Retinal pigment epithelial cell (primary cell): ENCODE results near the gene CCDC107.

Experiments
- DNase-seq: peaks from one replicate; pipeline ENCODE4 v3.0.0-alpha.2; 2010; ENCODE audit warnings: low read depth
- H3K4me3 ChIP-seq: 2 replicates; pipeline ENCODE4 v1.5.1; 2011; ENCODE audit warnings: mild to moderate bottlenecking, low read length, control low read depth, moderate library complexity
- TF ChIP-seq, protein P1 (sequence below): conservative IDR thresholded peaks from 2 replicates; pipeline ENCODE4 v1.5.1; 2011; ENCODE audit warnings: low read depth, low read length, control low read depth, inconsistent platforms

Gene CCDC107

GRCh38 chr9:35687306-35687705, 29.2 kb downstream of the CCDC107 start:
- TF ChIP-seq, protein P1, sequence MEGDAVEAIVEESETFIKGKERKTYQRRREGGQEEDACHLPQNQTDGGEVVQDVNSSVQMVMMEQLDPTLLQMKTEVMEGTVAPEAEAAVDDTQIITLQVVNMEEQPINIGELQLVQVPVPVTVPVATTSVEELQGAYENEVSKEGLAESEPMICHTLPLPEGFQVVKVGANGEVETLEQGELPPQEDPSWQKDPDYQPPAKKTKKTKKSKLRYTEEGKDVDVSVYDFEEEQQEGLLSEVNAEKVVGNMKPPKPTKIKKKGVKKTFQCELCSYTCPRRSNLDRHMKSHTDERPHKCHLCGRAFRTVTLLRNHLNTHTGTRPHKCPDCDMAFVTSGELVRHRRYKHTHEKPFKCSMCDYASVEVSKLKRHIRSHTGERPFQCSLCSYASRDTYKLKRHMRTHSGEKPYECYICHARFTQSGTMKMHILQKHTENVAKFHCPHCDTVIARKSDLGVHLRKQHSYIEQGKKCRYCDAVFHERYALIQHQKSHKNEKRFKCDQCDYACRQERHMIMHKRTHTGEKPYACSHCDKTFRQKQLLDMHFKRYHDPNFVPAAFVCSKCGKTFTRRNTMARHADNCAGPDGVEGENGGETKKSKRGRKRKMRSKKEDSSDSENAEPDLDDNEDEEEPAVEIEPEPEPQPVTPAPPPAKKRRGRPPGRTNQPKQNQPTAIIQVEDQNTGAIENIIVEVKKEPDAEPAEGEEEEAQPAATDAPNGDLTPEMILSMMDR, result no peak
- H3K4me3 ChIP-seq, result peak overlapping the region; percentile 81
- no peak for DNase-seq

- TF ChIP-seq, protein P1, result no peak
- H3K4me3 ChIP-seq, result peak overlapping the region; percentile 81
- no peak for DNase-seq
Measured at GRCh38 chr9:35687972-35688557, 30.0 kb downstream of the CCDC107 start.

DNA sequence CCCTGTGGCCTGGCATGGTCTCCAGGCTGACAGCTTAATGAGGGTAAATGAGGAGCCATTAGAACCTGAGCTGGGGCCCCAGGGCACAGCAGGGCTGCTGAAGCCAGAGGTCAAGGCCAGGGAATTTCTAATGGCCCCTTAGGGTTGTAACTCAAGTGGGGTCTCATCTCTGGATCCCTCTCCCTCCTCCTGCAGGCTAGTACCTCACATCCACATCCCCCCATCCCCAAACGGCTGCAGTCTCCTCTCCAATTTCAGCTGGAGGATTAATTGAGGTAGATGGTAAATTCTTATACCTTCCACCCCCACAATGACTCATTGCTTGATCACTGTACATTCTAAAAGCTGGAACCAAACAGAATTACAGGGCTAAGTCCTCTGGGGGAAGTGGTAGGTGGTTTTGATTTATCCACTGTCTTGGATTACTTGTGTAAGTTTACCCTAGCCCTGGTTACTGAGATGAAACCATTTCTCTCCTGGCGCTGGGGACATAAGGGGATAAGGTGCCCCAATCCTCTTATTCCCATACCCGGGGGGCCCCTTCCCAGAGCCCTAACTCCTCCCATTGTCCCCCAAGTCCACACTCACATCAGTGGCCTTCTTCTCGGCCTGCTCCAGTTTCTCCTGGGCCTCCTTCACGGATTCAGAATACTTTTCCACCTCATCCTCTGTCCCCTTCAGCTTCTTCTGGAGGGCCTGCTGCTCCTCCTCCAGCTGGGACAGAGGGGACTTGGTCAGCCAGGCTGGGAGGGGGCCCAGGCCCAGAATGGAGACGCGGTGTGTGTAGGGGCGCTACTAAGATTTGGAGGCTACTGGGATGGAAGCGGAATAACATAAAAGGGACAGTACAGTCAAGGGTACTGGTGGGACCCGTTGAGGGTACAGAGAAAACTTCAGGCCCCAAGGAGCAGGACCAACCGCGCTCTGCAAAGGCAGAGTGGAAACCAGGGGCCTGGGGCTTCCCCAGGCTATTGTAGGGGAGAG, 30.8 kb downstream of the CCDC107 start:
- TF ChIP-seq, protein P1, result no peak
- peak overlapping the region; percentile 81 for H3K4me3 ChIP-seq
- peak; percentile 59 for DNase-seq

DNA sequence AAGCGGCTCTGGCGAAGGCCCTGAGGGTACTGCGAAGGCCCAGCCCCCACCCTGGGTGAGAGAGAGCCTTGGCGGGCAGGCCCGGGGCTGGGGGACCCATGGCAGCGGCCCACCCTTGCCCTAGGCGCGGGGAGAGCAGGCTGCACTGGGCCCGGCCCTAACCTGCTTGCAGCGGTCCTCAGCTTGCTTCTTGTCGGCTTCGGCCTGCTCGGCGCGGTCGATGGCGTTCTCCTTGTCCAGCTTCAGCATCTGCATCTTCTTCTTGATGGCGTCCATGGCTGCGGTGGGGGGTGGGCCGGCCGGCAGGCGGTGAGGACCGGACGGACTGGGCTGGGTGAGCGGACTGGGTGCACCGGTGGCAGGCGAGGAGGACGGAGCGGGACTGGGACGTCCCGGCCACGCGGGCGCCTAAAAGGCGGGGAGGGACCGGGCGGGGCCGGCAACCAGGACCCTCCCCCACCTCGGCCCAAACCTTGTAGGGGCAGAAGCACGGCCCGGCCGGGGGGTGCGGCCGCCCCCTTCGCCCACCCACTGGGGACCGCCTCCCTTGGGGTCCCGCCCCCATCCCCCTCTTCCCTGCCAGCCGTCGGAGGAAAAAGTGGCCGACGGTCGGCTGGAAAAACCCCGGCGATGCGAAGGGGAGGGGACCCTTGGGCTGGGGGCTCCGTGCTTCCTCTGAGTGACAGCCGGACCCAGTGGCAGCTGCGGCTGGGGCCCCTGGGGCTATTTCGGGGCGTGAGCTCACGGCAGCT, 31.6 kb downstream of the CCDC107 start, which contains the start of gene TPM2:
Gene TPM2, minus strand, starts transcription at position 384 of the 752 bp plus-strand sequence. Its CDS starts 108 bp downstream, at position 276.
- TF ChIP-seq, protein P1, result no peak
- peak within 1 kb of the TSS; percentile 81 for H3K4me3 ChIP-seq
- no peak for DNase-seq

DNA sequence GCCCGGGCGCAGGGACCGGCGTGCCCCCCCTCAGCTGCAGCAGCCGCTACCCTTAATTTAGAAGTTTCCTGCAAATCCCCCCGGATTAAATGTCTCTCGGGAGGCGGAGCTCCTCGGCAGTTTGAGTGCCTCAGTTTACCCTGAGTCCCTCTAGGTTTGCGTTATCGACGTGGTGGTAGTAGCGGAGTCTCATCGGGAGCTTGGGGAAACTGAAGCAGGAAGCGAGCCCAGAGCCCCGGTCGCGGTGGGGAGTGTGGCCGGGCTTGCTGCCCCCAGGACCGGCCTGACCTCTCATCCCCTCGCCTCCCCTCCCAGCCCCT, 32.2 kb downstream of the CCDC107 start:
- peak overlapping the region; percentile 81 for H3K4me3 ChIP-seq
- no peak for DNase-seq
- TF ChIP-seq, protein P1, result no peak

- DNase-seq, result no peak
- TF ChIP-seq, protein P1, result no peak
- peak overlapping the region; percentile 81 for H3K4me3 ChIP-seq
Measured at GRCh38 chr9:35690614-35691333, 32.7 kb downstream of the CCDC107 start.
